Upper lobe of left lung (tissue), 6 donors: ENCODE measurements around the gene COTL1. TPM values are rescaled to one million over a fixed set of nuclear protein-coding genes. Genes with fewer than 3 reads are reported as not detected.

Source experiments
- ATAC-seq, 2 donors: fragments of 200-7000 bp; cut with Tn5 transposase; one replicate each; pipeline ENCODE4 v1.9.1; 2022; ENCODE audit warnings: mild to moderate bottlenecking in 2 of 2, moderate library complexity in 2 of 2; ENCODE audit not compliant: low FRiP score in 2 of 2
- DNase-seq, 2 donors: peaks; one replicate each; pipeline ENCODE4 v3.0.0-alpha.2; 2019 to 2020
- H3K27ac ChIP-seq, 4 donors: fragments of 200-600 bp; sonication (generic); one replicate each; pipeline ENCODE4 v1.5.1; 2016 to 2019
- H3K27me3 ChIP-seq, 4 donors: fragments of 200-600 bp; sonication (generic); one replicate each; pipeline ENCODE4 v1.5.1; 2017 to 2019
- H3K36me3 ChIP-seq, 4 donors: fragments of 200-600 bp; sonication (generic); one replicate each; pipeline ENCODE4 v1.5.1; 2016 to 2019
- H3K4me1 ChIP-seq, 4 donors: fragments of 200-600 bp; sonication (generic); one replicate each; pipeline ENCODE4 v1.5.1; 2018 to 2019
- H3K4me3 ChIP-seq, 4 donors: fragments of 200-600 bp; sonication (generic); one replicate each; pipeline ENCODE4 v1.5.1; 2017 to 2019; ENCODE audit warnings: mild to moderate bottlenecking in 2 of 4, moderate library complexity in 1 of 4
- H3K9me3 ChIP-seq, 4 donors: fragments of 200-600 bp; sonication (generic); one replicate each; pipeline ENCODE4 v1.5.1; 2018 to 2019
- EP300 ChIP-seq, 4 donors: sonication (generic); formaldehyde crosslinking; IDR thresholded peaks; one replicate each; pipeline ENCODE4 v1.5.1; 2017; ENCODE audit warnings: antibody characterized with exemption in 4 of 4, control low read depth in 2 of 4
- POLR2A ChIP-seq, 4 donors: fragments of 450-650 bp; IDR thresholded peaks; one replicate each; pipeline ENCODE4 v1.5.1; 2016 to 2017; ENCODE audit warnings: antibody characterized with exemption in 4 of 4, mild to moderate bottlenecking in 2 of 4
- POLR2AphosphoS5 ChIP-seq, 2 donors: sonication (generic); formaldehyde crosslinking; IDR thresholded peaks; one replicate each; pipeline ENCODE4 v1.5.1; 2017; ENCODE audit warnings: antibody characterized with exemption in 2 of 2
- WGBS, 2 donors: methylation state at CpG; one replicate each; pipeline ENCODE4 v1.1.5; 2017 to 2018; 5-methylcytosine and 5-hydroxymethylcytosine counted together
- total RNA-seq, 6 donors: library from RNA; depleted of rRNA in 4 of 6; stranded (reverse); fragments of >200 nt in 4 of 6; gene quantifications; one replicate each; pipeline versions ENCODE4 v1.1.0 to v1.2.1, GENCODE V29; 2016 to 2021
- TF ChIP-seq, protein P1 (sequence below), 6 experiments: fragments of 450-650 bp in 4 of 6; fragments of 200-600 bp in 2 of 6; sonication (generic) in 2 of 6; IDR thresholded peaks; one replicate each; pipeline ENCODE4 v1.5.1; 2016 to 2019; ENCODE audit warnings: antibody characterized with exemption in 6 of 6
- donor health status: DM: no; HTN: no; CAD: no; lungs with moderate emphysema.
- donor health status: DM: no; HTN: yes; CAD: no; lungs with severe emphysema.

Gene COTL1
- total RNA-seq, 6 donors from 2014 or later: 31.6 to 256 (median 75.6) TPM

- H3K4me1 ChIP-seq: peaks cover 0 to 4% (median 1%) of the 10 kb centered on the region in 4 donors
Measured at GRCh38 chr16:84566545-84567257, 51.2 kb downstream of the COTL1 start.

GRCh38 chr16:84565669-84566495 lies 52.0 kb downstream of the COTL1 start:
- Histone ChIP-seq H3K4me1 (peaks cover 0 to 4% (median 1%) of the 10 kb centered on the region in 4 donors), H3K9me3 (peaks cover 0 to 5% (median 1%) of the 10 kb centered on the region in 4 donors), H3K27ac (no peak overlapping the region), H3K4me3 (no peak overlapping the region), H3K27me3 (no peaks in the 10 kb centered on the region), H3K36me3 (peaks cover 0 to 14% (median 3%) of the 10 kb centered on the region in 4 donors)
- ATAC-seq (no peak), DNase-seq (peak in 1 of 2 donors; percentile 29)
- TF ChIP-seq POLR2A (IDR thresholded peaks at IDR 0.05) (no peak), POLR2AphosphoS5 (IDR thresholded peaks at IDR 0.05) (no peak)
- TF ChIP-seq, protein P1, sequence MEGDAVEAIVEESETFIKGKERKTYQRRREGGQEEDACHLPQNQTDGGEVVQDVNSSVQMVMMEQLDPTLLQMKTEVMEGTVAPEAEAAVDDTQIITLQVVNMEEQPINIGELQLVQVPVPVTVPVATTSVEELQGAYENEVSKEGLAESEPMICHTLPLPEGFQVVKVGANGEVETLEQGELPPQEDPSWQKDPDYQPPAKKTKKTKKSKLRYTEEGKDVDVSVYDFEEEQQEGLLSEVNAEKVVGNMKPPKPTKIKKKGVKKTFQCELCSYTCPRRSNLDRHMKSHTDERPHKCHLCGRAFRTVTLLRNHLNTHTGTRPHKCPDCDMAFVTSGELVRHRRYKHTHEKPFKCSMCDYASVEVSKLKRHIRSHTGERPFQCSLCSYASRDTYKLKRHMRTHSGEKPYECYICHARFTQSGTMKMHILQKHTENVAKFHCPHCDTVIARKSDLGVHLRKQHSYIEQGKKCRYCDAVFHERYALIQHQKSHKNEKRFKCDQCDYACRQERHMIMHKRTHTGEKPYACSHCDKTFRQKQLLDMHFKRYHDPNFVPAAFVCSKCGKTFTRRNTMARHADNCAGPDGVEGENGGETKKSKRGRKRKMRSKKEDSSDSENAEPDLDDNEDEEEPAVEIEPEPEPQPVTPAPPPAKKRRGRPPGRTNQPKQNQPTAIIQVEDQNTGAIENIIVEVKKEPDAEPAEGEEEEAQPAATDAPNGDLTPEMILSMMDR (IDR thresholded peaks at IDR 0.05): no peak
- 89 to 93% methylated on average over 22 of the region's 22 CpGs for WGBS, 2 donors

More at GRCh38 chr16:84566545-84567257, 51.2 kb downstream of the COTL1 start:
- H3K36me3 ChIP-seq: peaks cover 0 to 14% (median 3%) of the 10 kb centered on the region in 4 donors
- H3K27me3 ChIP-seq: no peaks in the 10 kb centered on the region
- 92% methylated on average over 21 of the region's 21 CpGs for WGBS, 2 donors
- TF ChIP-seq POLR2A (IDR thresholded peaks at IDR 0.05) (no peak), EP300 (IDR thresholded peaks at IDR 0.05) (no peak), POLR2AphosphoS5 (IDR thresholded peaks at IDR 0.05) (no peak)
- TF ChIP-seq, protein P1 (IDR thresholded peaks at IDR 0.05): no peak
- ATAC-seq: no peak
- peak in 1 of 2 donors; percentile 46 for DNase-seq
- no peak overlapping the region for H3K27ac ChIP-seq
- H3K4me3 ChIP-seq: no peak overlapping the region
- H3K9me3 ChIP-seq: peaks cover 0 to 6% (median 1%) of the 10 kb centered on the region in 4 donors

DNA sequence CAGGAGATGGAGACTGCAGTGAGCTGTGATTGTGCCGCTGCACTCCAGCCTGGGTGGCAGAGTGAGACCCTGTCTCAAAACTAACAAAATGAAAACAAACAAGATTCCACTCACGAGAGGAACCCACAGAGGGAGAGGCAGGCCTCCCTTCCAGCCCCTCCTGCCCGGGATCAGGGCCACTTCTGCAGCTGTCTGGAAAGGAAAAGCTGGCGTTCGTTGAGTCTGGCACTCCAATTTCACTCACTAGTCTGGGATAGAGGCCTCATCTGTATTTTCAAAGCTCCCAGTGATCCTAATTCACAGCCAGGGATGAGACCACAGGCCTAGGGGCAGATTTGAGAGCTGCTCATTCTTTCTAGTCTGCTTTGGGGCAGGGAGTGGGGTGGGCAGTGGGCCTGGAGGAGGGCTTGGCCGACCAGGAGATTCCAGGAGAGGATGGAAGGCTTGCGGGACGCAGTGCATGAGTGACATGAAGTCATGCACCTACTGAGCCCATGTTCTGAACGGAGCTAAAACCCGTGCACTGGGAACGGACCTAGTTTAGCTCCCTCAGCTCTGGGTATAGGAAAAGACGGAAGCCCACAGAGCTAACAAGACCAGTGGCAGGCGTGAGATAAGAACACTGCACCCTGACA lies 54.0 kb downstream of the COTL1 start:
- WGBS, 2 donors: 65 to 85% methylated on average over 13 of the region's 13 CpGs
- no peak for DNase-seq
- TF ChIP-seq POLR2AphosphoS5 (IDR thresholded peaks at IDR 0.05) (no peak), POLR2A (IDR thresholded peaks at IDR 0.05) (no peak), EP300 (IDR thresholded peaks at IDR 0.05) (no peak)
- TF ChIP-seq, protein P1 (IDR thresholded peaks at IDR 0.05): no peak

DNA sequence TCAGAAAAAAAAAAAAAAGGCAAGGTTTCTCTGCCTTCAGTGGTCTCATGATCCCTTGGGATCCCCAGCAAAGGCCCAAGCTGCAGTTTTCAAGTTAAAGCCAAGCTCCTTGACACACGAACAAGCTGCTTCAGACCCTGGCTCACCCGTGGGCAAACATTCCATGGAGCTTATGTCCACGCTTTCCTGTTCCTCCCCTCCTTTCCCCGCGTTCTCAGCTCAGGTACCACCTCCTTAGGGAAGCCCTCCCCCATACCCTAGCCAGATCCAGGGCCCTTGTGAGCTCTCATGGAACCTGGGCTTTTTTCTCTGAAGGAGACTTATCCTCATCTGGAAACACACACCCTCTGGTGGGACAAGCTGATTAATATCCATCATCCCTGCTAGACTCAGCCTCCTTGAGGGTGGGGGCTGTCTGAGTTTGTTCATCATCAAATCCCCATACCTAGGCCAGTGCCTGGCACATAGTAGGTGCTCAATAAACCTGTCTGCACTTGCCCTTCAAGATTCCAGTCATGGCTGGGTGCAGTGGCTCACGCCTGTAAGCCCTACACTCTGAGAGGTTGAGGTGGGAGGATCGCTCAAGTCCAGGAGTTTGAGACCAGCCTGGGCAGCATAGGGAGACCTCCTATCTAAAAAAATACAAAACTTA lies 54.7 kb downstream of the COTL1 start:
- 65 to 67% methylated on average over 7 of the region's 7 CpGs for WGBS, 2 donors
- peaks cover 0 to 14% (median 3%) of the 10 kb centered on the region in 4 donors for H3K36me3 ChIP-seq
- TF ChIP-seq POLR2A (IDR thresholded peaks at IDR 0.05): no peak
- TF ChIP-seq, protein P1 (IDR thresholded peaks at IDR 0.05): no peak
- no peak for TF ChIP-seq EP300 (IDR thresholded peaks at IDR 0.05)
- TF ChIP-seq POLR2AphosphoS5 (IDR thresholded peaks at IDR 0.05): no peak
- H3K9me3 ChIP-seq: no peaks in the 10 kb centered on the region
- DNase-seq (no peak), ATAC-seq (peak in 1 of 2 donors; percentile 5)
- H3K4me1 ChIP-seq: no peaks in the 10 kb centered on the region
- no peak overlapping the region for H3K27ac ChIP-seq
- no peaks in the 10 kb centered on the region for H3K27me3 ChIP-seq
- H3K4me3 ChIP-seq: no peak overlapping the region

More for the DNA sequence above, 54.0 kb downstream of the COTL1 start:
- H3K36me3 ChIP-seq: peaks cover 0 to 14% (median 3%) of the 10 kb centered on the region in 4 donors
- no peaks in the 10 kb centered on the region for H3K27me3 ChIP-seq
- no peaks in the 10 kb centered on the region for H3K4me1 ChIP-seq
- H3K9me3 ChIP-seq: no peaks in the 10 kb centered on the region
- no peak overlapping the region for H3K4me3 ChIP-seq
- ATAC-seq: no peak
- H3K27ac ChIP-seq: no peak overlapping the region
